ENCODE measurements around the gene HSD17B14.

Gene HSD17B14

GRCh38 chr19:48780631-48781391 lies 55.5 kb downstream of the HSD17B14 start:
- no peak for TF ChIP-seq CTCF (IDR thresholded peaks at IDR 0.05; ENCODE audit: borderline replicate concordance, insufficient read depth, low read depth, low read length)
- H3K4me3 ChIP-seq (ENCODE audit: low read depth, low read length) = no peak overlapping the region

DNA sequence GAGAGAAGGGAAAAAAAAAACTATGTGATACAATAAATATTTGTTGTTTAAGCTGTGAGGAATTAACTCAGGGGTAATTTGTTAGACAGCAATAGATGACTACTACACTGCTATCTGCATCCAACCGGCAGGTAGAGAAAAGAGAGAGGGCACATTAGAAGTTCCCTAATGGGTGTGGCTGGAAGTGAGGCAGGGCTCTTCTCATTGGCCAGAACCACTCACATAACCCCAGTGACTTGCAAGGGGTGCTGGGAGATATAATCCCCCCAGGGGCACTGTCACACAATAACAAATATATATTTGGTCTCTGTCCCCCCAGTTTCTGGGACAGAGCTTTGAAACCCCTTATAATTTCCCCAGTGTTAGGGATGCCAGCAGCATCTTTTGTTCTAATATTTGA lies 56.7 kb downstream of the HSD17B14 start:
- no peak overlapping the region for H3K4me3 ChIP-seq (ENCODE audit: low read depth, low read length)
- no peak for TF ChIP-seq CTCF (IDR thresholded peaks at IDR 0.05; ENCODE audit: borderline replicate concordance, insufficient read depth, low read depth, low read length)

DNA sequence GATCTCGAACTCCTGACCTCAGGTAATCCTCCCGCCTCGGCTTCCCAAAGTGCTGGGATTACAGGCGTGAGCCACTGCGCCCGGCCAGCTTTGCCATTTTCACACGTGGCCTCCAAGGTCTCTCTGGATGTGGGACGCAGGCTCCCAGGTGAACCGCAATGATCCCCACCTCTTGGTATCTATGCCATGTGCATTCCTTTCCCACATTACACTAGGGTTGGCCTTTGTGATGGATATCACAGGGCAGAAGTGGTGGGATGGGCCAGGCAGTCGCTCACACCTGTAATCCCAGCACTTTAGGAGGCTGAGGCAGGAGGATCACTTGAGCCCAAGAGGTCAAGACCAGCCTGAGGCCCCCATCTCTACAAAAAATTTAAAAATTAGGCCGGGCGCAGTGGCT lies 58.6 kb downstream of the HSD17B14 start:
- no peak for TF ChIP-seq CTCF (IDR thresholded peaks at IDR 0.05; ENCODE audit: borderline replicate concordance, insufficient read depth, low read depth, low read length)
- no peak overlapping the region for H3K4me3 ChIP-seq (ENCODE audit: low read depth, low read length)

- no peak overlapping the region for H3K4me3 ChIP-seq (ENCODE audit: low read depth, low read length)
- TF ChIP-seq CTCF (IDR thresholded peaks at IDR 0.05; ENCODE audit: borderline replicate concordance, insufficient read depth, low read depth, low read length) = no peak
Measured at GRCh38 chr19:48777139-48777538, 59.2 kb downstream of the HSD17B14 start.

DNA sequence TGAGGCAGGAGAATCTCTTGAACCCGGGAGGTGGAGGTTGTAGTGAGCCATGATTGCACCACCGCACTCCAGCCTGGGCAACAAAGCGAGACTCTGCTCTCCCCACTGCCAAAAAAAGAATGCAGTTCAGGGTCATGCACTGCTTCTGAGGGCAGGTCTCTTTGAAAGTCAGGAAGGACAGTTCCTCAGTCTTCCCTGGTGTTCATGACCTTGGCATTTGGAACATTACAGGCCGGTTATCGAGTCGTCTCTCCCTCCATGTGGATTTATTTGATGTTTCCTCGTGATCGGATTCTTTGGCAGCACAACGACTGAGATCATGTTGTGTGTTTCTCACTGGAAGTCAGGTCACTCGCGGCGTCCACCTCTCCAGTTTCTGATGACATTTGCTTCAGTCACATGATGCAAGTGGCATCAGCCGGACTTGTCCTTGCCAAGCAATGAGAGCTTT lies 63.8 kb downstream of the HSD17B14 start:
- no peak overlapping the region for H3K4me3 ChIP-seq (ENCODE audit: low read depth, low read length)
- TF ChIP-seq CTCF (IDR thresholded peaks at IDR 0.05; ENCODE audit: borderline replicate concordance, insufficient read depth, low read depth, low read length) = no peak

GRCh38 chr19:48770734-48771472 lies 65.4 kb downstream of the HSD17B14 start:
- TF ChIP-seq CTCF (IDR thresholded peaks at IDR 0.05; ENCODE audit: borderline replicate concordance, insufficient read depth, low read depth, low read length) = no peak
- H3K4me3 ChIP-seq (ENCODE audit: low read depth, low read length) = no peak overlapping the region

GRCh38 chr19:48770266-48770665 lies 66.0 kb downstream of the HSD17B14 start:
- TF ChIP-seq CTCF (IDR thresholded peaks at IDR 0.05; ENCODE audit: borderline replicate concordance, insufficient read depth, low read depth, low read length) = no peak
- no peak overlapping the region for H3K4me3 ChIP-seq (ENCODE audit: low read depth, low read length)
